ENCODE data around the gene CYP2W1.

Gene CYP2W1

GRCh38 chr7:1009747-1010146 lies 26.8 kb downstream of the CYP2W1 start:
- Histone ChIP-seq H3K4me1 (ENCODE audit: insufficient read depth, poor library complexity, severe bottlenecking) (no peaks in the 10 kb centered on the region), H3K9me3 (ENCODE audit: severe bottlenecking) (no peaks in the 10 kb centered on the region), H3K27ac (ENCODE audit: poor library complexity, severe bottlenecking) (no peak overlapping the region), H3K36me3 (ENCODE audit: low read depth) (peaks cover 13% of the 10 kb centered on the region; the same call in 1 of the 2 replicates), H3K4me3 (ENCODE audit: severe bottlenecking) (no peak overlapping the region), H3K27me3 (ENCODE audit: insufficient read depth, poor library complexity, severe bottlenecking) (no peaks in the 10 kb centered on the region)
- ATAC-seq (ENCODE audit: low read depth) (no peak), DNase-seq (ENCODE audit: low spot score) (no peak)
- TF ChIP-seq CTCF (IDR thresholded peaks at IDR 0.05; ENCODE audit: poor library complexity, severe bottlenecking), result no peak

GRCh38 chr7:1010226-1010625 lies 27.2 kb downstream of the CYP2W1 start:
- DNase-seq (ENCODE audit: low spot score) (no peak), ATAC-seq (ENCODE audit: low read depth) (no peak)
- no peak for TF ChIP-seq CTCF (IDR thresholded peaks at IDR 0.05; ENCODE audit: poor library complexity, severe bottlenecking)
- Histone ChIP-seq H3K4me3 (ENCODE audit: severe bottlenecking) (no peak overlapping the region), H3K27me3 (ENCODE audit: insufficient read depth, poor library complexity, severe bottlenecking) (no peaks in the 10 kb centered on the region), H3K27ac (ENCODE audit: poor library complexity, severe bottlenecking) (no peak overlapping the region), H3K36me3 (ENCODE audit: low read depth) (peaks cover 13% of the 10 kb centered on the region; the same call in 1 of the 2 replicates), H3K9me3 (ENCODE audit: severe bottlenecking) (no peaks in the 10 kb centered on the region), H3K4me1 (ENCODE audit: insufficient read depth, poor library complexity, severe bottlenecking) (no peaks in the 10 kb centered on the region)

- no peak for TF ChIP-seq CTCF (IDR thresholded peaks at IDR 0.05; ENCODE audit: poor library complexity, severe bottlenecking)
- H3K4me1 ChIP-seq (ENCODE audit: insufficient read depth, poor library complexity, severe bottlenecking), result no peaks in the 10 kb centered on the region
- no peak overlapping the region for H3K4me3 ChIP-seq (ENCODE audit: severe bottlenecking)
- ATAC-seq (ENCODE audit: low read depth) (no peak), DNase-seq (ENCODE audit: low spot score) (no peak)
- H3K9me3 ChIP-seq (ENCODE audit: severe bottlenecking), result no peaks in the 10 kb centered on the region
- H3K36me3 ChIP-seq (ENCODE audit: low read depth), result peaks cover 13% of the 10 kb centered on the region; the same call in 1 of the 2 replicates
- H3K27ac ChIP-seq (ENCODE audit: poor library complexity, severe bottlenecking), result no peak overlapping the region
- H3K27me3 ChIP-seq (ENCODE audit: insufficient read depth, poor library complexity, severe bottlenecking), result no peaks in the 10 kb centered on the region
Observed at GRCh38 chr7:1011297-1012003, 28.5 kb downstream of the CYP2W1 start.

- ATAC-seq (ENCODE audit: low read depth), result no peak
- H3K9me3 ChIP-seq (ENCODE audit: severe bottlenecking), result no peaks in the 10 kb centered on the region
Observed at GRCh38 chr7:1012004-1012715, 29.2 kb downstream of the CYP2W1 start.

More at GRCh38 chr7:1012004-1012715, 29.2 kb downstream of the CYP2W1 start:
- Histone ChIP-seq H3K4me3 (ENCODE audit: severe bottlenecking) (no peak overlapping the region), H3K36me3 (ENCODE audit: low read depth) (peaks cover 13% of the 10 kb centered on the region; the same call in 1 of the 2 replicates), H3K27me3 (ENCODE audit: insufficient read depth, poor library complexity, severe bottlenecking) (no peaks in the 10 kb centered on the region), H3K27ac (ENCODE audit: poor library complexity, severe bottlenecking) (no peak overlapping the region), H3K4me1 (ENCODE audit: insufficient read depth, poor library complexity, severe bottlenecking) (no peaks in the 10 kb centered on the region)
- no peak for DNase-seq (ENCODE audit: low spot score)
- no peak for TF ChIP-seq CTCF (IDR thresholded peaks at IDR 0.05; ENCODE audit: poor library complexity, severe bottlenecking)

All from RWPE2 (cell line).